Measurements from ENCODE around the gene RAB4B.

The RAB4B gene

GRCh38 chr19:40808497-40808896 lies 30.4 kb downstream of the RAB4B start:
- peaks cover 28 to 52% of the 10 kb centered on the region in 2 experiments for H3K36me3 ChIP-seq (ENCODE audit: control insufficient read depth in 2 of 2, insufficient read depth in 1 of 2, low read length in 2 of 2)
- peaks cover 50% of the 10 kb centered on the region for H3K4me1 ChIP-seq (ENCODE audit: control insufficient read depth, insufficient read depth, low read length)
- TF ChIP-seq ZNF132 (tag by site-specific recombination; IDR thresholded peaks at IDR 0.05; ENCODE audit: borderline replicate concordance) (no peak), ZEB2 (tag by site-specific recombination; IDR thresholded peaks at IDR 0.05) (0 out of 2 replicates have a peak, but pooled peaks have one; percentile 3), HIC1 (tag by site-specific recombination; IDR thresholded peaks at IDR 0.05) (0 out of 2 replicates have a peak, but pooled peaks have one; percentile 25), GLI4 (tag by site-specific recombination; IDR thresholded peaks at IDR 0.05) (no peak), ZNF155 (tag by site-specific recombination; IDR thresholded peaks at IDR 0.05) (no peak), ZNF391 (tag by site-specific recombination; IDR thresholded peaks at IDR 0.05; ENCODE audit: borderline replicate concordance, low read depth) (no peak), KLF9 (tag by site-specific recombination; IDR thresholded peaks at IDR 0.05; ENCODE audit: low read depth) (no peak), ZNF544 (tag by site-specific recombination; IDR thresholded peaks at IDR 0.05) (no peak)
- POLR2A ChIA-PET, result interaction anchor here (1.4 to 8.6 kb wide), 5 partner anchors 10 to 145 kb away, joined by 4 to 86 read pairs (median 18); partner anchors contain the start of genes ACTMAP, EGLN2, RAB4B and SNRPA
- H3K27ac ChIP-seq (ENCODE audit: extremely low read depth, low read depth, low read length), result no peak overlapping the region
- no peak overlapping the region for H3K4me3 ChIP-seq (ENCODE audit: low read depth, low read length)
- CTCF ChIA-PET, result interaction anchor here (0.5 to 5.6 kb wide), 20 partner anchors 8 to 455 kb away, joined by 3 to 77 read pairs (median 6); partner anchors contain the start of genes ACTMAP, EGLN2, MIA and RAB4B
- H3K9me3 ChIP-seq (ENCODE audit: control insufficient read depth, insufficient read depth, low read depth, low read length), result no peaks in the 10 kb centered on the region

- H3K9me3 ChIP-seq (ENCODE audit: control insufficient read depth, insufficient read depth, low read depth, low read length), result no peaks in the 10 kb centered on the region
- ChIA-PET CTCF (interaction anchor here (0.9 to 5.6 kb wide), 6 partner anchors 10 to 156 kb away, joined by 3 to 77 read pairs (median 13); partner anchors contain the start of genes EGLN2 and RAB4B), POLR2A (interaction anchor here (3.1 to 7.7 kb wide), 2 partner anchors 11 to 32 kb away, joined by 18 to 86 read pairs; partner anchors contain the start of genes EGLN2 and RAB4B)
- H3K36me3 ChIP-seq (ENCODE audit: control insufficient read depth in 2 of 2, insufficient read depth in 1 of 2, low read length in 2 of 2), result peaks cover 23 to 42% of the 10 kb centered on the region in 2 experiments
- no peak overlapping the region for H3K4me3 ChIP-seq (ENCODE audit: low read depth, low read length)
- no peak overlapping the region for H3K27ac ChIP-seq (ENCODE audit: extremely low read depth, low read depth, low read length)
- H3K4me1 ChIP-seq (ENCODE audit: control insufficient read depth, insufficient read depth, low read length), result peaks cover 40% of the 10 kb centered on the region
- TF ChIP-seq ZNF292 (tag by site-specific recombination; IDR thresholded peaks at IDR 0.05; ENCODE audit: borderline replicate concordance, low read depth) (no peak), ZSCAN18 (tag by site-specific recombination; IDR thresholded peaks at IDR 0.05) (no peak), ZNF777 (tag by site-specific recombination; IDR thresholded peaks at IDR 0.05; ENCODE audit: borderline replicate concordance) (no peak), ZNF138 (tag by site-specific recombination; IDR thresholded peaks at IDR 0.05; ENCODE audit: borderline replicate concordance) (no peak), ZBTB44 (tag by site-specific recombination; IDR thresholded peaks at IDR 0.05) (no peak), KLF17 (tag by site-specific recombination; IDR thresholded peaks at IDR 0.05) (no peak), ZNF501 (tag by site-specific recombination; IDR thresholded peaks at IDR 0.05) (no peak), ZNF274 (IDR thresholded peaks at IDR 0.05; ENCODE audit: low read length) (no peak), ZNF274 (tag by site-specific recombination; IDR thresholded peaks at IDR 0.05; ENCODE audit: borderline replicate concordance) (no peak), GFI1B (tag by site-specific recombination; IDR thresholded peaks at IDR 0.05) (no peak), ZNF221 (tag by site-specific recombination; IDR thresholded peaks at IDR 0.05; ENCODE audit: borderline replicate concordance) (no peak), TCF7L2 (IDR thresholded peaks at IDR 0.05; ENCODE audit: borderline replicate concordance, low read depth, low read length) (no peak)
- TF ChIP-seq, protein P1, sequence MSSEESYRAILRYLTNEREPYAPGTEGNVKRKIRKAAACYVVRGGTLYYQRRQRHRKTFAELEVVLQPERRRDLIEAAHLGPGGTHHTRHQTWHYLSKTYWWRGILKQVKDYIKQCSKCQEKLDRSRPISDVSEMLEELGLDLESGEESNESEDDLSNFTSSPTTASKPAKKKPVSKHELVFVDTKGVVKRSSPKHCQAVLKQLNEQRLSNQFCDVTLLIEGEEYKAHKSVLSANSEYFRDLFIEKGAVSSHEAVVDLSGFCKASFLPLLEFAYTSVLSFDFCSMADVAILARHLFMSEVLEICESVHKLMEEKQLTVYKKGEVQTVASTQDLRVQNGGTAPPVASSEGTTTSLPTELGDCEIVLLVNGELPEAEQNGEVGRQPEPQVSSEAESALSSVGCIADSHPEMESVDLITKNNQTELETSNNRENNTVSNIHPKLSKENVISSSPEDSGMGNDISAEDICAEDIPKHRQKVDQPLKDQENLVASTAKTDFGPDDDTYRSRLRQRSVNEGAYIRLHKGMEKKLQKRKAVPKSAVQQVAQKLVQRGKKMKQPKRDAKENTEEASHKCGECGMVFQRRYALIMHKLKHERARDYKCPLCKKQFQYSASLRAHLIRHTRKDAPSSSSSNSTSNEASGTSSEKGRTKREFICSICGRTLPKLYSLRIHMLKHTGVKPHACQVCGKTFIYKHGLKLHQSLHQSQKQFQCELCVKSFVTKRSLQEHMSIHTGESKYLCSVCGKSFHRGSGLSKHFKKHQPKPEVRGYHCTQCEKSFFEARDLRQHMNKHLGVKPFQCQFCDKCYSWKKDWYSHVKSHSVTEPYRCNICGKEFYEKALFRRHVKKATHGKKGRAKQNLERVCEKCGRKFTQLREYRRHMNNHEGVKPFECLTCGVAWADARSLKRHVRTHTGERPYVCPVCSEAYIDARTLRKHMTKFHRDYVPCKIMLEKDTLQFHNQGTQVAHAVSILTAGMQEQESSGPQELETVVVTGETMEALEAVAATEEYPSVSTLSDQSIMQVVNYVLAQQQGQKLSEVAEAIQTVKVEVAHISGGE (tag by site-specific recombination; conservative IDR thresholded peaks at IDR 0.05; ENCODE audit: low read depth), result no peak
- TF ChIP-seq, protein P2, sequence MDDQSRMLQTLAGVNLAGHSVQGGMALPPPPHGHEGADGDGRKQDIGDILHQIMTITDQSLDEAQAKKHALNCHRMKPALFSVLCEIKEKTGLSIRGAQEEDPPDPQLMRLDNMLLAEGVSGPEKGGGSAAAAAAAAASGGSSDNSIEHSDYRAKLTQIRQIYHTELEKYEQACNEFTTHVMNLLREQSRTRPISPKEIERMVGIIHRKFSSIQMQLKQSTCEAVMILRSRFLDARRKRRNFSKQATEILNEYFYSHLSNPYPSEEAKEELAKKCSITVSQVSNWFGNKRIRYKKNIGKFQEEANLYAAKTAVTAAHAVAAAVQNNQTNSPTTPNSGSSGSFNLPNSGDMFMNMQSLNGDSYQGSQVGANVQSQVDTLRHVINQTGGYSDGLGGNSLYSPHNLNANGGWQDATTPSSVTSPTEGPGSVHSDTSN (CRISPR knock-in tag; IDR thresholded peaks at IDR 0.05), result no peak
Observed at GRCh38 chr19:40809358-40810086, 31.5 kb downstream of the RAB4B start.
